ENCODE data around the gene NCBP3. TPM values are rescaled to one million over a fixed set of nuclear protein-coding genes. Genes with fewer than 3 reads are reported as not detected.

Gene NCBP3
- total RNA-seq, 1 experiment from 2014 or later, result 58.5 TPM

DNA sequence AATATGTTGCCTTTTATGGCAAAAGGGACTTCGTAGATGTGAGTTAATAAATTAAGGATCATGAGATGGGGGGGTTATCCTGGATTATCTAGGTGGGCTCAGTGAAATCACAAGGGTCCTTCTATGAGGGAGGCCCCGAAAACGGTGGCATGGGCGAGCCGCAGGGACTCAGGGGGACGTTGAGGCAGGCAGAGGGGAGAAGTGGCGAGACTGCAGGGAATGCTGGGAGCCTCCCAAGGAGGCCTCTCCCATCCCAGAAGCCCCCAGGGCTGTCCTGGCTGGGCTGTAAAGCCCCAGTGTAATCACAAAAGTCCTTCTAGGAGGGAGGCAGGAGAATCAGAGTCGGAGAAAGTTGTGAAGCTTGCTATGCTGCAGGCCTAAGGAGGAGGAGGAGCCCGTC is 80.1 kb downstream of the NCBP3 start:
- no peak overlapping the region for H3K4me3 ChIP-seq
- H2AFZ ChIP-seq, result no peak overlapping the region
- ChIA-PET POLR2A (ENCODE audit: unreplicated experiment) (no interaction called here), CTCF (interaction anchor here (0.7 kb wide), 1 partner anchor 15 kb away, joined by 5 read pairs; no protein-coding TSS in a partner anchor)
- no peaks in the 10 kb centered on the region for H3F3A ChIP-seq (ENCODE audit: insufficient read depth, low read depth)
- H3K27ac ChIP-seq, result no peak overlapping the region
- no peaks in the 10 kb centered on the region for H3K9me2 ChIP-seq (ENCODE audit: insufficient read depth)
- no peak overlapping the region for H3K4me2 ChIP-seq
- intact Hi-C loops (cut with micrococcal nuclease; ENCODE audit: unreplicated experiment), result no loop called here
- BruUV-seq (replicated peaks), result no TSS peak
- no peaks in the 10 kb centered on the region for H4K20me1 ChIP-seq (ENCODE audit: insufficient read depth)
- H3K4me1 ChIP-seq (replicated peaks; ENCODE audit: insufficient read depth), result no peaks in the 10 kb centered on the region
- TF ChIP-seq, protein P1, sequence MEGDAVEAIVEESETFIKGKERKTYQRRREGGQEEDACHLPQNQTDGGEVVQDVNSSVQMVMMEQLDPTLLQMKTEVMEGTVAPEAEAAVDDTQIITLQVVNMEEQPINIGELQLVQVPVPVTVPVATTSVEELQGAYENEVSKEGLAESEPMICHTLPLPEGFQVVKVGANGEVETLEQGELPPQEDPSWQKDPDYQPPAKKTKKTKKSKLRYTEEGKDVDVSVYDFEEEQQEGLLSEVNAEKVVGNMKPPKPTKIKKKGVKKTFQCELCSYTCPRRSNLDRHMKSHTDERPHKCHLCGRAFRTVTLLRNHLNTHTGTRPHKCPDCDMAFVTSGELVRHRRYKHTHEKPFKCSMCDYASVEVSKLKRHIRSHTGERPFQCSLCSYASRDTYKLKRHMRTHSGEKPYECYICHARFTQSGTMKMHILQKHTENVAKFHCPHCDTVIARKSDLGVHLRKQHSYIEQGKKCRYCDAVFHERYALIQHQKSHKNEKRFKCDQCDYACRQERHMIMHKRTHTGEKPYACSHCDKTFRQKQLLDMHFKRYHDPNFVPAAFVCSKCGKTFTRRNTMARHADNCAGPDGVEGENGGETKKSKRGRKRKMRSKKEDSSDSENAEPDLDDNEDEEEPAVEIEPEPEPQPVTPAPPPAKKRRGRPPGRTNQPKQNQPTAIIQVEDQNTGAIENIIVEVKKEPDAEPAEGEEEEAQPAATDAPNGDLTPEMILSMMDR (conservative IDR thresholded peaks at IDR 0.05), result no peak
- TF ChIP-seq EZH2 (IDR thresholded peaks at IDR 0.05; ENCODE audit: low read depth), result no peak
- H3K27me3 ChIP-seq (ENCODE audit: insufficient read depth, low read depth), result no peaks in the 10 kb centered on the region
- no peaks in the 10 kb centered on the region for H3K9me3 ChIP-seq (ENCODE audit: insufficient read depth, low read depth)
- no peak for DNase-seq
- no peaks in the 10 kb centered on the region for H3K79me2 ChIP-seq (ENCODE audit: low read depth)
- H3K36me3 ChIP-seq (ENCODE audit: low read depth), result no peaks in the 10 kb centered on the region

DNA sequence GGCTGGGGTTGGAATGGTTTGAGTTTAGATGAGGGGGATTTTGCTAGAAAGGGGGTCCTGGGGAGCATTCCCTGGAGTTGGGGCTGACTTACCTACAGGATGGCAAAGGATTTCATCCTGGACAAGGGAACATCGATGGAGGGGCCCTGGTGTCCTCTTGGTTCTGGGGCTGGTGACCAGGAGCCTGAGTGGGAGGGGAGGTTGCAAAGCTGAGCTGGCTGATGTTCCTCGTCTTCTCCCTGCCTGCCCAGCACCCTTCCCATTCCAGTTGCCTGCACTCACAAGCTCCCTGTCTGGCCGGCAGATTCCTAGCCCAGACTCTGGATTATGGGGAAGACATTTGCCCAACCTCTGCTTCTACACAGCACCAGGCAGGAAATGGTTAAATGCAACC is 82.3 kb downstream of the NCBP3 start:
- Histone ChIP-seq H3K27ac (no peak overlapping the region), H3K9me2 (ENCODE audit: insufficient read depth) (no peaks in the 10 kb centered on the region), H3K36me3 (ENCODE audit: low read depth) (no peaks in the 10 kb centered on the region), H3K4me2 (no peak overlapping the region), H3K27me3 (ENCODE audit: insufficient read depth, low read depth) (no peaks in the 10 kb centered on the region), H3F3A (ENCODE audit: insufficient read depth, low read depth) (no peaks in the 10 kb centered on the region), H4K20me1 (ENCODE audit: insufficient read depth) (no peaks in the 10 kb centered on the region), H3K4me1 (replicated peaks; ENCODE audit: insufficient read depth) (no peaks in the 10 kb centered on the region), H3K79me2 (ENCODE audit: low read depth) (no peaks in the 10 kb centered on the region), H3K4me3 (no peak overlapping the region), H3K9me3 (ENCODE audit: insufficient read depth, low read depth) (no peaks in the 10 kb centered on the region; the same call in 1 of the 2 replicates), H2AFZ (no peak overlapping the region)
- no TSS peak for BruUV-seq (replicated peaks)
- ChIA-PET POLR2A (ENCODE audit: unreplicated experiment) (no interaction called here), CTCF (no interaction called here)
- no peak for TF ChIP-seq EZH2 (IDR thresholded peaks at IDR 0.05; ENCODE audit: low read depth)
- TF ChIP-seq, protein P1 (conservative IDR thresholded peaks at IDR 0.05), result no peak
- no peak for DNase-seq
- intact Hi-C loops (cut with micrococcal nuclease; ENCODE audit: unreplicated experiment), result no loop called here

DNA sequence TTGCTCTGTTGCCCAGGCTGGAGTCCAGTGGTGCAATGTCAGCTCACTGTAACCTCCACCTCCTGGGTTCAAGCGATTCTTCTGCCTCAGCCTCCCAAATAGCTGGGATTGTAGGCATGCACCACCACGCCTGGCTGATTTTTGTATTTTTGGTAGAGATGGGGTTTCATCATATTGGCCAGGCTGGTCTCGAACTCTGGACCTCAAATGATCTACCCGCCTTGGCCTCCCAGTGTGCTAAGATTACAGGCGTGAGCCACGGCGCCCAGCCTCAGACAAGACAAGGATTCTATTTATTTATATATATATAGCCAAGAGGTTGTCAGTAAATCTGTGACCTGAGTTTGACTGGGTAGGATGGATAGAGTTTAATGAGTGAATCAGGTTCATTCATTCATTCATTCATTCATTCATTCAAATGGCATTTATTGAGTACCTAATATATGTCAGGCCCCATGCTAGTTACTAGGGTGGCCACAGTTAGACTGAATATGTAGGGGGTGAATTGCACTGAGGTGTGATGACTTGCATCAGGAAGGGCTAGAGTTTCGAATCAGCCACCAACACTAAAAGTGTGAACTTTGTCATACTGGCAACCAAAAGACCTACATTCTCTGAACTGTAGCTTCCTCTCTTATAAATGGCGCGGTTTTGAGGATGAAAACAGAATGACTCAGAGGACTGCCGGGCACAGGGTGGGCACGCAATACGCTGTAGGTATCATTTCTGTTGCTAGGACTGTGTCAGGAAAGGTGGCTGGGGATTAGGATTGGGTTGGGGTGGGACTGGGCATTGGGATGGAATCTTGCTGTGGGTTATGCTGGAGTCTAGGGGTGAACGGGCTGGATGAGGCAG is 82.9 kb downstream of the NCBP3 start:
- intact Hi-C loops (cut with micrococcal nuclease; ENCODE audit: unreplicated experiment), result no loop called here
- H3K4me1 ChIP-seq (replicated peaks; ENCODE audit: insufficient read depth), result no peaks in the 10 kb centered on the region
- no peak overlapping the region for H2AFZ ChIP-seq
- no peak overlapping the region for H3K4me2 ChIP-seq
- ChIA-PET CTCF (no interaction called here), POLR2A (ENCODE audit: unreplicated experiment) (no interaction called here)
- H3K4me3 ChIP-seq, result no peak overlapping the region
- no peaks in the 10 kb centered on the region for H3F3A ChIP-seq (ENCODE audit: insufficient read depth, low read depth)
- no peaks in the 10 kb centered on the region for H3K36me3 ChIP-seq (ENCODE audit: low read depth)
- no peaks in the 10 kb centered on the region for H4K20me1 ChIP-seq (ENCODE audit: insufficient read depth)
- H3K27me3 ChIP-seq (ENCODE audit: insufficient read depth, low read depth), result no peaks in the 10 kb centered on the region
- no peaks in the 10 kb centered on the region for H3K79me2 ChIP-seq (ENCODE audit: low read depth)
- TF ChIP-seq EZH2 (IDR thresholded peaks at IDR 0.05; ENCODE audit: low read depth), result no peak
- TF ChIP-seq, protein P1 (conservative IDR thresholded peaks at IDR 0.05), result no peak
- H3K9me2 ChIP-seq (ENCODE audit: insufficient read depth), result no peaks in the 10 kb centered on the region
- no peak overlapping the region for H3K27ac ChIP-seq
- BruUV-seq (replicated peaks), result no TSS peak
- H3K9me3 ChIP-seq (ENCODE audit: insufficient read depth, low read depth), result no peaks in the 10 kb centered on the region; the same call in 1 of the 2 replicates
- no peak for DNase-seq
